ENCODE data around the gene COL18A1. TPM values are rescaled to one million over a fixed set of nuclear protein-coding genes. Genes with fewer than 3 reads are reported as not detected.

COL18A1 gene
- total RNA-seq, 1 experiment from 2014 or later: 55.9 TPM

GRCh38 chr21:45475797-45476570 is 71.0 kb downstream of the COL18A1 start:
- no peak for DNase-seq (ENCODE audit: low read depth in 1 of 2, low spot score in 2 of 2)
- H3K9me3 ChIP-seq (replicated peaks): no peaks in the 10 kb centered on the region

GRCh38 chr21:45476582-45476981 is 71.6 kb downstream of the COL18A1 start:
- no peak overlapping the region for H3K4me3 ChIP-seq
- DNase-seq (ENCODE audit: low read depth in 1 of 2, low spot score in 2 of 2): no peak
- H3K36me3 ChIP-seq: peaks cover 7% of the 10 kb centered on the region

More at GRCh38 chr21:45475797-45476570, 71.0 kb downstream of the COL18A1 start:
- no peak overlapping the region for H3K27ac ChIP-seq
- H3K36me3 ChIP-seq: peaks cover 7% of the 10 kb centered on the region
- no peak overlapping the region for H3K4me3 ChIP-seq
- H3K27me3 ChIP-seq (replicated peaks): no peaks in the 10 kb centered on the region
- H3K4me1 ChIP-seq (replicated peaks): peaks cover 35% of the 10 kb centered on the region

GRCh38 chr21:45477176-45478114 is 72.5 kb downstream of the COL18A1 start:
- no peak overlapping the region for H3K4me3 ChIP-seq
- no peak for DNase-seq (ENCODE audit: low read depth in 1 of 2, low spot score in 2 of 2)
- H3K9me3 ChIP-seq (replicated peaks): no peaks in the 10 kb centered on the region
- no peak overlapping the region for H3K27ac ChIP-seq
- peaks cover 21% of the 10 kb centered on the region for H3K4me1 ChIP-seq (replicated peaks)
- H3K27me3 ChIP-seq (replicated peaks): no peaks in the 10 kb centered on the region
- peaks cover 7% of the 10 kb centered on the region for H3K36me3 ChIP-seq

More at GRCh38 chr21:45476582-45476981, 71.6 kb downstream of the COL18A1 start:
- no peak overlapping the region for H3K27ac ChIP-seq
- no peaks in the 10 kb centered on the region for H3K27me3 ChIP-seq (replicated peaks)
- no peaks in the 10 kb centered on the region for H3K9me3 ChIP-seq (replicated peaks)
- peaks cover 29% of the 10 kb centered on the region for H3K4me1 ChIP-seq (replicated peaks)

- no peak overlapping the region for H3K27ac ChIP-seq
Observed at GRCh38 chr21:45478115-45478801, 73.3 kb downstream of the COL18A1 start.

GRCh38 chr21:45478816-45479669 is 74.1 kb downstream of the COL18A1 start:
- Histone ChIP-seq H3K27ac (no peak overlapping the region), H3K4me1 (replicated peaks) (peaks cover 10% of the 10 kb centered on the region), H3K4me3 (no peak overlapping the region), H3K9me3 (replicated peaks) (no peaks in the 10 kb centered on the region), H3K36me3 (peaks cover 7% of the 10 kb centered on the region), H3K27me3 (replicated peaks) (no peaks in the 10 kb centered on the region)
- DNase-seq (ENCODE audit: low read depth in 1 of 2, low spot score in 2 of 2): no peak

More at GRCh38 chr21:45478115-45478801, 73.3 kb downstream of the COL18A1 start:
- DNase-seq (ENCODE audit: low read depth in 1 of 2, low spot score in 2 of 2): peak; percentile 55 to 72
- peaks cover 7% of the 10 kb centered on the region for H3K36me3 ChIP-seq
- no peak overlapping the region for H3K4me3 ChIP-seq
- H3K27me3 ChIP-seq (replicated peaks): no peaks in the 10 kb centered on the region
- H3K9me3 ChIP-seq (replicated peaks): no peaks in the 10 kb centered on the region
- peaks cover 17% of the 10 kb centered on the region for H3K4me1 ChIP-seq (replicated peaks)

GRCh38 chr21:45479691-45480675 is 75.0 kb downstream of the COL18A1 start:
- H3K4me1 ChIP-seq (replicated peaks): peaks cover 7% of the 10 kb centered on the region
- no peaks in the 10 kb centered on the region for H3K9me3 ChIP-seq (replicated peaks)
- no peak for DNase-seq (ENCODE audit: low read depth in 1 of 2, low spot score in 2 of 2)
- no peak overlapping the region for H3K27ac ChIP-seq
- no peak overlapping the region for H3K4me3 ChIP-seq
- H3K36me3 ChIP-seq: peaks cover 7% of the 10 kb centered on the region
- no peaks in the 10 kb centered on the region for H3K27me3 ChIP-seq (replicated peaks)

GRCh38 chr21:45480701-45481500 is 75.9 kb downstream of the COL18A1 start:
- no peaks in the 10 kb centered on the region for H3K27me3 ChIP-seq (replicated peaks)
- H3K4me3 ChIP-seq: no peak overlapping the region
- H3K4me1 ChIP-seq (replicated peaks): peaks cover 7% of the 10 kb centered on the region
- no peak for DNase-seq (ENCODE audit: low read depth in 1 of 2, low spot score in 2 of 2)
- no peak overlapping the region for H3K27ac ChIP-seq
- H3K36me3 ChIP-seq: peaks cover 7% of the 10 kb centered on the region
- no peaks in the 10 kb centered on the region for H3K9me3 ChIP-seq (replicated peaks)

- no peak overlapping the region for H3K27ac ChIP-seq
- H3K4me1 ChIP-seq (replicated peaks): peaks cover 7% of the 10 kb centered on the region
- no peaks in the 10 kb centered on the region for H3K9me3 ChIP-seq (replicated peaks)
- H3K4me3 ChIP-seq: no peak overlapping the region
- peaks cover 7% of the 10 kb centered on the region for H3K36me3 ChIP-seq
- no peak for DNase-seq (ENCODE audit: low read depth in 1 of 2, low spot score in 2 of 2)
- no peaks in the 10 kb centered on the region for H3K27me3 ChIP-seq (replicated peaks)
Observed at GRCh38 chr21:45481566-45481965, 76.6 kb downstream of the COL18A1 start.

GRCh38 chr21:45481977-45482898 is 77.3 kb downstream of the COL18A1 start:
- Histone ChIP-seq H3K27me3 (replicated peaks) (no peaks in the 10 kb centered on the region), H3K9me3 (replicated peaks) (no peaks in the 10 kb centered on the region), H3K4me3 (no peak overlapping the region), H3K4me1 (replicated peaks) (peaks cover 7% of the 10 kb centered on the region), H3K27ac (no peak overlapping the region), H3K36me3 (peaks cover 7% of the 10 kb centered on the region)
- DNase-seq (ENCODE audit: low read depth in 1 of 2, low spot score in 2 of 2): no peak

- Histone ChIP-seq H3K4me1 (replicated peaks) (peaks cover 2% of the 10 kb centered on the region), H3K27me3 (replicated peaks) (no peaks in the 10 kb centered on the region), H3K4me3 (no peak overlapping the region), H3K36me3 (peaks cover 7% of the 10 kb centered on the region), H3K9me3 (replicated peaks) (no peaks in the 10 kb centered on the region), H3K27ac (no peak overlapping the region)
- DNase-seq (ENCODE audit: low read depth in 1 of 2, low spot score in 2 of 2): no peak
Observed at GRCh38 chr21:45482899-45483821, 78.2 kb downstream of the COL18A1 start.
